H9 (cell line): ENCODE results near the gene DPH7. TPM values are rescaled to one million over a fixed set of nuclear protein-coding genes. Genes with fewer than 3 reads are reported as not detected.

Experiments used
- DNase-seq: peaks from one replicate; pipeline ENCODE4 v3.0.0-alpha.2; 2017
- H2AFZ ChIP-seq: one replicate; pipeline ENCODE4 v1.6.1; 2013; ENCODE audit warnings: mild to moderate bottlenecking, low read length, control low read depth, moderate library complexity
- H2AK5ac ChIP-seq: 2 replicates; pipeline ENCODE4 v1.6.1; 2013; ENCODE audit warnings: low read length, control low read depth, mixed read lengths; ENCODE audit not compliant: insufficient read length
- H2BK120ac ChIP-seq: one replicate; pipeline ENCODE4 v1.6.1; 2013; ENCODE audit warnings: low read depth, mild to moderate bottlenecking, low read length, control low read depth, inconsistent platforms; ENCODE audit not compliant: poor library complexity, severe bottlenecking
- H2BK12ac ChIP-seq: 2 replicates; pipeline ENCODE4 v1.6.1; 2013; ENCODE audit warnings: low read length, control low read depth, mixed read lengths, low read depth; ENCODE audit not compliant: insufficient read length
- H2BK15ac ChIP-seq: 2 replicates; pipeline ENCODE4 v1.6.1; 2013; ENCODE audit warnings: low read depth, low read length, control low read depth
- H2BK20ac ChIP-seq: one replicate; pipeline ENCODE4 v1.6.1; 2013; ENCODE audit warnings: low read depth, mild to moderate bottlenecking, low read length, control low read depth, inconsistent platforms; ENCODE audit not compliant: poor library complexity, severe bottlenecking
- H2BK5ac ChIP-seq: 2 replicates; pipeline ENCODE4 v1.6.1; 2013; ENCODE audit warnings: low read length, control low read depth, mixed read lengths; ENCODE audit not compliant: insufficient read length
- H3K14ac ChIP-seq: 2 replicates; pipeline ENCODE4 v1.6.1; 2013; ENCODE audit warnings: low read length, control low read depth; ENCODE audit not compliant: insufficient read depth
- H3K18ac ChIP-seq: 2 replicates; pipeline ENCODE4 v1.6.1; 2013; ENCODE audit warnings: low read depth, mild to moderate bottlenecking, mixed read lengths, low read length, control low read depth; ENCODE audit not compliant: insufficient read length
- H3K23ac ChIP-seq: 2 replicates; pipeline ENCODE4 v1.6.1; 2013; ENCODE audit warnings: low read length, control low read depth, mixed read lengths, low read depth; ENCODE audit not compliant: insufficient read length
- H3K23me2 ChIP-seq: 2 replicates; pipeline ENCODE4 v1.6.1; 2013; ENCODE audit warnings: low read depth, mild to moderate bottlenecking, mixed read lengths, low read length, control low read depth; ENCODE audit not compliant: insufficient read length, poor library complexity, severe bottlenecking
- H3K27ac ChIP-seq: 2 replicates; pipeline ENCODE4 v1.5.1; 2013; ENCODE audit warnings: low read length, control low read depth, mixed read lengths, low read depth; ENCODE audit not compliant: insufficient read length
- H3K27me3 ChIP-seq: 2 replicates; pipeline ENCODE4 v1.6.1; 2013; ENCODE audit warnings: low read length, control low read depth, inconsistent platforms; ENCODE audit not compliant: insufficient read depth
- H3K4ac ChIP-seq: 2 replicates; pipeline ENCODE4 v1.6.1; 2013; ENCODE audit warnings: low read depth, mild to moderate bottlenecking, control low read depth, inconsistent platforms, low read length, moderate library complexity
- H3K4me1 ChIP-seq: 2 replicates; pipeline ENCODE4 v1.6.1; 2013; ENCODE audit warnings: low read length, control low read depth, inconsistent platforms; ENCODE audit not compliant: insufficient read depth
- H3K4me2 ChIP-seq: 2 replicates; pipeline ENCODE4 v1.6.1; 2013; ENCODE audit warnings: low read length, control low read depth, mixed read lengths; ENCODE audit not compliant: insufficient read length, insufficient read depth
- H3K56ac ChIP-seq: 2 replicates; pipeline ENCODE4 v1.6.1; 2013; ENCODE audit warnings: low read depth, mild to moderate bottlenecking, mixed read lengths, low read length, control low read depth; ENCODE audit not compliant: insufficient read length
- H3K79me1 ChIP-seq: 2 replicates; pipeline ENCODE4 v1.6.1; 2013; ENCODE audit warnings: low read depth, mild to moderate bottlenecking, moderate library complexity, low read length, control low read depth, inconsistent platforms; ENCODE audit not compliant: insufficient read depth, poor library complexity, severe bottlenecking
- H3K79me2 ChIP-seq: 2 replicates; pipeline ENCODE4 v1.6.1; 2013; ENCODE audit warnings: low read length, control low read depth, inconsistent platforms; ENCODE audit not compliant: insufficient read depth
- H3K9ac ChIP-seq: 2 replicates; pipeline ENCODE4 v1.6.1; 2013; ENCODE audit warnings: low read length, control low read depth, mixed read lengths; ENCODE audit not compliant: insufficient read length; ENCODE audit errors: extremely low read depth
- H3K9me3 ChIP-seq: one replicate; pipeline ENCODE4 v1.6.1; 2013; ENCODE audit warnings: low read depth, low read length, inconsistent platforms; ENCODE audit not compliant: control insufficient read depth
- H3T11ph ChIP-seq: one replicate; pipeline ENCODE4 v1.6.1; 2013; ENCODE audit warnings: mild to moderate bottlenecking, low read length, control low read depth, inconsistent platforms
- H4K20me1 ChIP-seq: one replicate; pipeline ENCODE4 v1.6.1; 2013; ENCODE audit not compliant: control insufficient read depth, insufficient read length, insufficient read depth
- H4K5ac ChIP-seq: 2 replicates; pipeline ENCODE4 v1.6.1; 2013; ENCODE audit warnings: low read depth, mild to moderate bottlenecking, mixed read lengths, low read length, control low read depth; ENCODE audit not compliant: insufficient read length
- H4K8ac ChIP-seq: replicated peaks from 2 replicates; pipeline ENCODE4 v1.6.1; 2013; ENCODE audit warnings: low read length, control low read depth, mixed read lengths, low read depth; ENCODE audit not compliant: insufficient read length
- H4K91ac ChIP-seq: 2 replicates; pipeline ENCODE4 v1.6.1; 2013; ENCODE audit warnings: low read depth, mild to moderate bottlenecking, moderate library complexity, mixed read lengths, low read length, control low read depth; ENCODE audit not compliant: insufficient read length
- H3K27ac Mint-ChIP-seq, 3 experiments: 2 replicates in 2 of 3; 3 replicates in 1 of 3; pipeline ENCODE4 v1.8.0; 2020 to 2021; ENCODE audit warnings: mixed read lengths in 3 of 3, mild to moderate bottlenecking in 1 of 3, moderate library complexity in 1 of 3
- H3K27me3 Mint-ChIP-seq: 2 replicates; pipeline ENCODE4 v1.8.0; 2021; ENCODE audit warnings: low read depth, mild to moderate bottlenecking, moderate library complexity, mixed read lengths
- H3K36me3 Mint-ChIP-seq, 3 experiments: 2 replicates in 2 of 3; 3 replicates in 1 of 3; pipeline ENCODE4 v1.8.0; 2020 to 2021; ENCODE audit warnings: low read depth in 3 of 3, mixed read lengths in 3 of 3; ENCODE audit not compliant: insufficient read depth in 1 of 3
- H3K4me1 Mint-ChIP-seq, 2 experiments: 2 replicates each; pipeline ENCODE4 v1.8.0; 2020; ENCODE audit warnings: mixed read lengths in 2 of 2
- H3K4me3 Mint-ChIP-seq, 2 experiments: 2 replicates in 1 of 2; 3 replicates in 1 of 2; pipeline ENCODE4 v1.8.0; 2020 to 2021; ENCODE audit warnings: mild to moderate bottlenecking in 2 of 2, mixed read lengths in 2 of 2, moderate library complexity in 1 of 2
- H3K9me3 Mint-ChIP-seq, 2 experiments: 2 replicates in 1 of 2; 3 replicates in 1 of 2; pipeline ENCODE4 v1.8.0; 2020; ENCODE audit warnings: mild to moderate bottlenecking in 2 of 2, mixed read lengths in 2 of 2, moderate library complexity in 1 of 2
- CTCF ChIP-seq: fragments of 200-600 bp; sonication (generic); conservative IDR thresholded peaks from 3 replicates; pipeline ENCODE4 v1.8.0; 2021; ENCODE audit warnings: antibody characterized with exemption, mild to moderate bottlenecking
- WGBS: extraction: QIAGEN DNeasy Blood & Tissue Kit; methylation state at CpG from one replicate; pipeline ENCODE4 v1.1.7; 2013; ENCODE audit warnings: missing lambda C conversion rate, low lambda C conversion rate, mixed read lengths; ENCODE audit not compliant: insufficient read length; ENCODE audit errors: extremely low coverage; 5-methylcytosine and 5-hydroxymethylcytosine counted together
- total RNA-seq: library from RNA; stranded (reverse); gene quantifications from 2 replicates; pipeline ENCODE4 v1.2.1, GENCODE V29; 2021

DPH7 gene
- total RNA-seq, 1 experiment from 2014 or later = 51.3 TPM

- no peak overlapping the region for H4K5ac ChIP-seq
- H2BK12ac ChIP-seq = no peak overlapping the region
- H3K27ac ChIP-seq = no peak overlapping the region
- no peaks in the 10 kb centered on the region for H3K79me1 ChIP-seq
- no peaks in the 10 kb centered on the region for H3K9me3 ChIP-seq
- H3K4me2 ChIP-seq = no peak overlapping the region
- H2BK20ac ChIP-seq = no peak overlapping the region
- Mint-ChIP-seq H3K9me3 (no peaks in the 10 kb centered on the region), H3K4me1 (peaks cover 23 to 26% of the 10 kb centered on the region in 2 experiments), H3K27ac (peak overlapping the region; percentile 83 to 96 (median 91); a peak in 4 of 7 replicates), H3K36me3 (peaks cover 0 to 7% (median 4%) of the 10 kb centered on the region in 3 experiments; a peak in 6 of 7 replicates), H3K4me3 (no peak overlapping the region; a peak in 1 of 5 replicates), H3K27me3 (peaks cover 2% of the 10 kb centered on the region; the same call in 1 of the 2 replicates)
- no peak for DNase-seq
- H3K4me1 ChIP-seq = no peaks in the 10 kb centered on the region; the same call in 1 of the 2 replicates
- no peaks in the 10 kb centered on the region for H4K20me1 ChIP-seq
- H2AK5ac ChIP-seq = no peak overlapping the region
- H2BK120ac ChIP-seq = no peak overlapping the region
- no peak overlapping the region for H3K9ac ChIP-seq
- H3K27me3 ChIP-seq = no peaks in the 10 kb centered on the region
- H3K56ac ChIP-seq = no peak overlapping the region
- no peak overlapping the region for H3T11ph ChIP-seq
- H3K4ac ChIP-seq = no peak overlapping the region
- no CpG with 5 or more reads among the region's 6 CpGs for WGBS
- no peak overlapping the region for H3K23ac ChIP-seq
- H2BK5ac ChIP-seq = no peak overlapping the region
- peaks cover 7% of the 10 kb centered on the region for H3K23me2 ChIP-seq
- H3K18ac ChIP-seq = no peak overlapping the region
- H4K8ac ChIP-seq = no peak overlapping the region
- no peak overlapping the region for H3K14ac ChIP-seq
- TF ChIP-seq CTCF = no peak
- 0 out of 2 replicates have a peak, but pooled peaks cover 2% of the 10 kb centered on the region for H3K79me2 ChIP-seq
- no peak overlapping the region for H4K91ac ChIP-seq
- H2AFZ ChIP-seq = no peak overlapping the region
- no peak overlapping the region for H2BK15ac ChIP-seq
These were observed 32.2 kb upstream of the DPH7 start for GRCh38 chr9:137610944-137611343.
